Inflammatory macrophage (primary cell): ENCODE results near the gene ACSBG1.

ENCODE experiments used
- DNase-seq, 2 donors: peaks; one replicate each; pipeline ENCODE4 v3.0.0-alpha.2; 2020 to 2022

ACSBG1 gene

GRCh38 chr15:78129077-78129750 lies 105.2 kb downstream of the ACSBG1 start:
- no peak for DNase-seq

GRCh38 chr15:78127882-78128281 lies 106.5 kb downstream of the ACSBG1 start:
- no peak for DNase-seq

GRCh38 chr15:78125267-78125666 lies 109.1 kb downstream of the ACSBG1 start:
- no peak for DNase-seq

- no peak for DNase-seq
These were observed 113.8 kb downstream of the ACSBG1 start for GRCh38 chr15:78120523-78120922.
